Mesothelial cell of epicardium (in vitro differentiated cells): ENCODE measurements around the gene NAXD. TPM values are rescaled to one million over a fixed set of nuclear protein-coding genes. Genes with fewer than 3 reads are reported as not detected.

Experiments used
- DNase-seq, 2 experiments: peaks; one replicate each; pipeline ENCODE4 v3.0.0; 2021; ENCODE audit warnings: low spot score in 2 of 2; ENCODE audit not compliant: unreplicated experiment in 2 of 2
- H3K27ac Mint-ChIP-seq: 2 replicates; pipeline ENCODE4 v1.8.0; 2021; ENCODE audit warnings: mixed read lengths
- H3K27me3 Mint-ChIP-seq: 2 replicates; pipeline ENCODE4 v1.8.0; 2021; ENCODE audit warnings: low read depth, mixed read lengths
- H3K36me3 Mint-ChIP-seq: 2 replicates; pipeline ENCODE4 v1.8.0; 2021; ENCODE audit warnings: mixed read lengths
- H3K4me1 Mint-ChIP-seq: 2 replicates; pipeline ENCODE4 v1.8.0; 2021; ENCODE audit warnings: mixed read lengths
- H3K4me3 Mint-ChIP-seq: 2 replicates; pipeline ENCODE4 v1.8.0; 2021; ENCODE audit warnings: mild to moderate bottlenecking, moderate library complexity, mixed read lengths
- H3K9me3 Mint-ChIP-seq: 2 replicates; pipeline ENCODE4 v1.8.0; 2021; ENCODE audit warnings: mixed read lengths
- CTCF ChIP-seq: fragments of 200-600 bp; sonication (generic); IDR thresholded peaks from one replicate; pipeline ENCODE4 v1.5.0; 2021; ENCODE audit warnings: antibody characterized with exemption; ENCODE audit not compliant: unreplicated experiment
- total RNA-seq: library from RNA; stranded (reverse); gene quantifications from 3 replicates; pipeline ENCODE4 v1.2.1, GENCODE V29; 2021

NAXD gene
- total RNA-seq, 1 donor from 2014 or later = 40.8 TPM

GRCh38 chr13:110578363-110578762, 37.0 kb upstream of the NAXD start:
- peaks cover 1% of the 10 kb centered on the region for H3K4me1 Mint-ChIP-seq
- no peak for TF ChIP-seq CTCF
- DNase-seq = no peak
- H3K4me3 Mint-ChIP-seq = no peak overlapping the region
- H3K27ac Mint-ChIP-seq = no peak overlapping the region
- peaks cover 7% of the 10 kb centered on the region for H3K27me3 Mint-ChIP-seq
- no peaks in the 10 kb centered on the region for H3K36me3 Mint-ChIP-seq
- H3K9me3 Mint-ChIP-seq = no peaks in the 10 kb centered on the region

GRCh38 chr13:110580800-110581199, 34.5 kb upstream of the NAXD start:
- no peaks in the 10 kb centered on the region for H3K36me3 Mint-ChIP-seq
- no peak overlapping the region for H3K4me3 Mint-ChIP-seq
- no peak for TF ChIP-seq CTCF
- no peaks in the 10 kb centered on the region for H3K9me3 Mint-ChIP-seq
- no peak overlapping the region for H3K27ac Mint-ChIP-seq
- peaks cover 3% of the 10 kb centered on the region for H3K27me3 Mint-ChIP-seq
- DNase-seq = no peak
- H3K4me1 Mint-ChIP-seq = no peaks in the 10 kb centered on the region

- no peak overlapping the region for H3K27ac Mint-ChIP-seq
- TF ChIP-seq CTCF = no peak
- H3K4me1 Mint-ChIP-seq = no peaks in the 10 kb centered on the region
- no peaks in the 10 kb centered on the region for H3K9me3 Mint-ChIP-seq
- H3K36me3 Mint-ChIP-seq = no peaks in the 10 kb centered on the region
- no peaks in the 10 kb centered on the region for H3K27me3 Mint-ChIP-seq
- no peak for DNase-seq
- H3K4me3 Mint-ChIP-seq = no peak overlapping the region
Measured at GRCh38 chr13:110581506-110582185, 33.7 kb upstream of the NAXD start.

- Mint-ChIP-seq H3K9me3 (no peaks in the 10 kb centered on the region), H3K4me1 (no peaks in the 10 kb centered on the region), H3K4me3 (no peak overlapping the region), H3K27ac (no peak overlapping the region), H3K36me3 (no peaks in the 10 kb centered on the region), H3K27me3 (no peaks in the 10 kb centered on the region)
- no peak for TF ChIP-seq CTCF
- DNase-seq = no peak
Measured at GRCh38 chr13:110582421-110582954, 32.9 kb upstream of the NAXD start.

- Mint-ChIP-seq H3K36me3 (no peaks in the 10 kb centered on the region), H3K9me3 (peaks cover 6% of the 10 kb centered on the region), H3K4me3 (no peak overlapping the region), H3K4me1 (no peaks in the 10 kb centered on the region), H3K27ac (no peak overlapping the region), H3K27me3 (no peaks in the 10 kb centered on the region)
- no peak for DNase-seq
- TF ChIP-seq CTCF = no peak
Measured at GRCh38 chr13:110583178-110583865, 32.0 kb upstream of the NAXD start.
